B cell (primary cell): ENCODE results near the gene LTO1.

Experiments used
- EZH2 ChIP-seq: IDR thresholded peaks from 2 replicates; pipeline ENCODE4 v1.6.1; 2012; ENCODE audit warnings: borderline replicate concordance, low read depth, mild to moderate bottlenecking, moderate library complexity, low read length; ENCODE audit not compliant: insufficient read depth, poor library complexity, severe bottlenecking
- TF ChIP-seq, protein P1 (sequence below): fragments of 200-600 bp; IDR thresholded peaks from one replicate; pipeline ENCODE4 v1.8.0; 2022; ENCODE audit warnings: antibody characterized with exemption, mild to moderate bottlenecking

DNA sequence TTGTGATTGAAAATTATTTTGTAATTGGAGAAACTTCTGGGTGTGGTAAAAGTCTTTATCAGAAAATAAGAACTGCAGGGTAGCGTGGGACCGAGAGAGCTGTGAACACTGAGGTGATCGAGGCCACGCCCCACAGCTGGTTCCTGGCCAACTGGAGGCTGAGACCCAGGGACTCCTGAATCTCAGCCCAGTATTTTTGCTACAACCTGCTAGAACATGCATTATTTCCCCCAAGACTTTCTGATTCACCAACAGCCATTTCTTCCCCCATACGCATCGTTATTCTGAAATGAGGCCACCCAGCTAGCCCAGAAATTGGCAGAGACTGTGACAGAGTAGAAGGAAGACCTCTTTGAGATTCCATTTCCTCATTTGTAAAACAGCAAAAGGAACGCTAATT, 32.0 kb upstream of the LTO1 start:
- TF ChIP-seq, protein P1, sequence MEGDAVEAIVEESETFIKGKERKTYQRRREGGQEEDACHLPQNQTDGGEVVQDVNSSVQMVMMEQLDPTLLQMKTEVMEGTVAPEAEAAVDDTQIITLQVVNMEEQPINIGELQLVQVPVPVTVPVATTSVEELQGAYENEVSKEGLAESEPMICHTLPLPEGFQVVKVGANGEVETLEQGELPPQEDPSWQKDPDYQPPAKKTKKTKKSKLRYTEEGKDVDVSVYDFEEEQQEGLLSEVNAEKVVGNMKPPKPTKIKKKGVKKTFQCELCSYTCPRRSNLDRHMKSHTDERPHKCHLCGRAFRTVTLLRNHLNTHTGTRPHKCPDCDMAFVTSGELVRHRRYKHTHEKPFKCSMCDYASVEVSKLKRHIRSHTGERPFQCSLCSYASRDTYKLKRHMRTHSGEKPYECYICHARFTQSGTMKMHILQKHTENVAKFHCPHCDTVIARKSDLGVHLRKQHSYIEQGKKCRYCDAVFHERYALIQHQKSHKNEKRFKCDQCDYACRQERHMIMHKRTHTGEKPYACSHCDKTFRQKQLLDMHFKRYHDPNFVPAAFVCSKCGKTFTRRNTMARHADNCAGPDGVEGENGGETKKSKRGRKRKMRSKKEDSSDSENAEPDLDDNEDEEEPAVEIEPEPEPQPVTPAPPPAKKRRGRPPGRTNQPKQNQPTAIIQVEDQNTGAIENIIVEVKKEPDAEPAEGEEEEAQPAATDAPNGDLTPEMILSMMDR, result no peak
- no peak for TF ChIP-seq EZH2
